HCEC 1CT (cell line): ENCODE measurements around the gene YEATS4.

Experiments used
- DNase-seq: peaks from one replicate; pipeline ENCODE4 v3.0.0-alpha.2; 2017

YEATS4 gene

GRCh38 chr12:69438539-69438938 lies 79.0 kb downstream of the YEATS4 start:
- no peak for DNase-seq

GRCh38 chr12:69440016-69440415 lies 80.5 kb downstream of the YEATS4 start:
- DNase-seq = no peak
